ENCODE data around the gene NEU2. TPM values are rescaled to one million over a fixed set of nuclear protein-coding genes. Genes with fewer than 3 reads are reported as not detected.

Gene NEU2
- total RNA-seq, 1 donor from 2014 or later: not detected

- no peak overlapping the region for H3K27ac Mint-ChIP-seq (ENCODE audit: unreplicated experiment)
- H3K4me1 Mint-ChIP-seq (ENCODE audit: low read depth, unreplicated experiment): no peaks in the 10 kb centered on the region
- H3K4me3 Mint-ChIP-seq (ENCODE audit: unreplicated experiment): no peak overlapping the region
- no peaks in the 10 kb centered on the region for H3K36me3 Mint-ChIP-seq (ENCODE audit: unreplicated experiment)
- no peak for TF ChIP-seq CTCF (IDR thresholded peaks at IDR 0.05; ENCODE audit: partially characterized antibody, unreplicated experiment)
- no peaks in the 10 kb centered on the region for H3K27me3 Mint-ChIP-seq (ENCODE audit: unreplicated experiment)
- H3K9me3 Mint-ChIP-seq (ENCODE audit: unreplicated experiment): peaks cover 2% of the 10 kb centered on the region
- DNase-seq: no peak
Observed at GRCh38 chr2:233068762-233069418, 36.4 kb downstream of the NEU2 start.

- H3K27ac Mint-ChIP-seq (ENCODE audit: unreplicated experiment): no peak overlapping the region
- H3K27me3 Mint-ChIP-seq (ENCODE audit: unreplicated experiment): no peaks in the 10 kb centered on the region
- no peaks in the 10 kb centered on the region for H3K36me3 Mint-ChIP-seq (ENCODE audit: unreplicated experiment)
- no peak for TF ChIP-seq CTCF (IDR thresholded peaks at IDR 0.05; ENCODE audit: partially characterized antibody, unreplicated experiment)
- DNase-seq: no peak
- no peaks in the 10 kb centered on the region for H3K4me1 Mint-ChIP-seq (ENCODE audit: low read depth, unreplicated experiment)
- H3K4me3 Mint-ChIP-seq (ENCODE audit: unreplicated experiment): no peak overlapping the region
- peaks cover 2% of the 10 kb centered on the region for H3K9me3 Mint-ChIP-seq (ENCODE audit: unreplicated experiment)
Observed at GRCh38 chr2:233072838-233073237, 40.4 kb downstream of the NEU2 start.

- Mint-ChIP-seq H3K27ac (ENCODE audit: unreplicated experiment) (no peak overlapping the region), H3K36me3 (ENCODE audit: unreplicated experiment) (no peaks in the 10 kb centered on the region), H3K27me3 (ENCODE audit: unreplicated experiment) (no peaks in the 10 kb centered on the region), H3K4me1 (ENCODE audit: low read depth, unreplicated experiment) (no peaks in the 10 kb centered on the region), H3K4me3 (ENCODE audit: unreplicated experiment) (no peak overlapping the region), H3K9me3 (ENCODE audit: unreplicated experiment) (peaks cover 2% of the 10 kb centered on the region)
- TF ChIP-seq CTCF (IDR thresholded peaks at IDR 0.05; ENCODE audit: partially characterized antibody, unreplicated experiment): no peak
- DNase-seq: no peak
Observed at GRCh38 chr2:233074106-233074505, 41.6 kb downstream of the NEU2 start.

GRCh38 chr2:233075141-233075965 is 42.9 kb downstream of the NEU2 start:
- peaks cover 2% of the 10 kb centered on the region for H3K36me3 Mint-ChIP-seq (ENCODE audit: unreplicated experiment)
- no peaks in the 10 kb centered on the region for H3K4me1 Mint-ChIP-seq (ENCODE audit: low read depth, unreplicated experiment)
- no peak overlapping the region for H3K27ac Mint-ChIP-seq (ENCODE audit: unreplicated experiment)
- DNase-seq: no peak
- peaks cover 2% of the 10 kb centered on the region for H3K9me3 Mint-ChIP-seq (ENCODE audit: unreplicated experiment)
- H3K27me3 Mint-ChIP-seq (ENCODE audit: unreplicated experiment): no peaks in the 10 kb centered on the region
- no peak for TF ChIP-seq CTCF (IDR thresholded peaks at IDR 0.05; ENCODE audit: partially characterized antibody, unreplicated experiment)
- H3K4me3 Mint-ChIP-seq (ENCODE audit: unreplicated experiment): no peak overlapping the region

GRCh38 chr2:233075966-233076339 is 43.5 kb downstream of the NEU2 start:
- peaks cover 2% of the 10 kb centered on the region for H3K9me3 Mint-ChIP-seq (ENCODE audit: unreplicated experiment)
- H3K4me3 Mint-ChIP-seq (ENCODE audit: unreplicated experiment): no peak overlapping the region
- TF ChIP-seq CTCF (IDR thresholded peaks at IDR 0.05; ENCODE audit: partially characterized antibody, unreplicated experiment): no peak
- no peak for DNase-seq
- no peak overlapping the region for H3K27ac Mint-ChIP-seq (ENCODE audit: unreplicated experiment)
- peaks cover 4% of the 10 kb centered on the region for H3K36me3 Mint-ChIP-seq (ENCODE audit: unreplicated experiment)
- no peaks in the 10 kb centered on the region for H3K4me1 Mint-ChIP-seq (ENCODE audit: low read depth, unreplicated experiment)
- H3K27me3 Mint-ChIP-seq (ENCODE audit: unreplicated experiment): no peaks in the 10 kb centered on the region
